SW480 (cell line): Measurements from ENCODE around the gene CSMD2.

Experiments
- DNase-seq: peaks from one replicate; pipeline ENCODE4 v3.0.0-alpha.2; 2016; ENCODE audit warnings: low spot score

The CSMD2 gene

GRCh38 chr1:33601751-33602150 is 563.3 kb downstream of the CSMD2 start:
- DNase-seq: no peak

GRCh38 chr1:33599516-33600115 is 565.4 kb downstream of the CSMD2 start:
- no peak for DNase-seq

GRCh38 chr1:33588726-33589125 is 576.3 kb downstream of the CSMD2 start:
- no peak for DNase-seq

- DNase-seq: no peak
These were observed 578.2 kb downstream of the CSMD2 start for GRCh38 chr1:33586795-33587194.

- peak; percentile 16 for DNase-seq
These were observed 578.9 kb downstream of the CSMD2 start for GRCh38 chr1:33586106-33586505.

GRCh38 chr1:33583567-33583966 is 581.5 kb downstream of the CSMD2 start:
- no peak for DNase-seq

GRCh38 chr1:33578557-33579448 is 586.2 kb downstream of the CSMD2 start:
- DNase-seq: no peak

- DNase-seq: no peak
These were observed 587.4 kb downstream of the CSMD2 start for GRCh38 chr1:33577663-33578062.

GRCh38 chr1:33576821-33577599 is 588.0 kb downstream of the CSMD2 start:
- DNase-seq: no peak

GRCh38 chr1:33575324-33575879 is 589.6 kb downstream of the CSMD2 start:
- DNase-seq: no peak

- no peak for DNase-seq
These were observed 591.4 kb downstream of the CSMD2 start for GRCh38 chr1:33573661-33574060.

- DNase-seq: no peak
These were observed 592.6 kb downstream of the CSMD2 start for GRCh38 chr1:33572387-33572786.

- no peak for DNase-seq
These were observed 595.7 kb downstream of the CSMD2 start for GRCh38 chr1:33569331-33569730.

- DNase-seq: no peak
These were observed 601.3 kb downstream of the CSMD2 start for GRCh38 chr1:33563699-33564098.

GRCh38 chr1:33562563-33562962 is 602.5 kb downstream of the CSMD2 start:
- no peak for DNase-seq

- DNase-seq: no peak
These were observed 603.5 kb downstream of the CSMD2 start for GRCh38 chr1:33561576-33561975.

- DNase-seq: peak; percentile 4
These were observed 604.4 kb downstream of the CSMD2 start for GRCh38 chr1:33560680-33561079.

GRCh38 chr1:33548721-33549120 is 616.3 kb downstream of the CSMD2 start:
- no peak for DNase-seq

GRCh38 chr1:33548319-33548718 is 616.7 kb downstream of the CSMD2 start:
- DNase-seq: no peak

- no peak for DNase-seq
These were observed 617.5 kb downstream of the CSMD2 start for GRCh38 chr1:33547576-33547975.

- no peak for DNase-seq
These were observed 623.1 kb downstream of the CSMD2 start for GRCh38 chr1:33541966-33542365.

GRCh38 chr1:33537885-33538284 is 627.1 kb downstream of the CSMD2 start:
- DNase-seq: no peak
